Subcutaneous adipose tissue (tissue), 4 donors: ENCODE measurements around the gene CHST1. TPM values are rescaled to one million over a fixed set of nuclear protein-coding genes. Genes with fewer than 3 reads are reported as not detected.

Experiments used
- total RNA-seq, 4 donors: library from RNA; depleted of rRNA; stranded (reverse); fragments of >200 nt; gene quantifications; one replicate each; pipeline ENCODE4 v1.1.0, GENCODE V29; 2016
- TF ChIP-seq, protein P1 (sequence below): fragments of 450-650 bp; IDR thresholded peaks from one replicate; pipeline ENCODE4 v1.5.1; 2016; ENCODE audit warnings: low read depth, mild to moderate bottlenecking, control low read depth, antibody characterized with exemption, moderate library complexity

Gene CHST1
- total RNA-seq, 4 donors from 2014 or later: 0.98 to 2.2 (median 1.2) TPM

DNA sequence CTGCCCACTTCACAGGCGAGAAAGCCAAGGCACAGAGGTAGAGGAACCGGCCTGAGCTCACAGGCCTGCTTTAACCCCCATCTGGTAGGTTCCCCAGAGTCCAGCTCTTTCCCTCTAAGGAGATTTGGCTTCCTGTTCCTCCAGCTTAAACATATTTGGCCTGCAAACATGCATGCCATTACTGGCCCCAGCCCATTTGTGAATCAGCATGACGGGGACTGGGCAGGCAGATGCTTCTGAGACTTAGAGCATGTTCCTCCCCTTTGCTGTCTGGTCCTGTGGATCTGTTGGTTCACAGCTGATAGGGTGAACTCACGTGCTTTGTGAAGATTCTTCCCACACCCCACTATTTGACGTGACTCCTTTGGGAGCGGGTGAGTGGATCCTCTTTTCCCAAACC, 12.6 kb downstream of the CHST1 start:
- TF ChIP-seq, protein P1, sequence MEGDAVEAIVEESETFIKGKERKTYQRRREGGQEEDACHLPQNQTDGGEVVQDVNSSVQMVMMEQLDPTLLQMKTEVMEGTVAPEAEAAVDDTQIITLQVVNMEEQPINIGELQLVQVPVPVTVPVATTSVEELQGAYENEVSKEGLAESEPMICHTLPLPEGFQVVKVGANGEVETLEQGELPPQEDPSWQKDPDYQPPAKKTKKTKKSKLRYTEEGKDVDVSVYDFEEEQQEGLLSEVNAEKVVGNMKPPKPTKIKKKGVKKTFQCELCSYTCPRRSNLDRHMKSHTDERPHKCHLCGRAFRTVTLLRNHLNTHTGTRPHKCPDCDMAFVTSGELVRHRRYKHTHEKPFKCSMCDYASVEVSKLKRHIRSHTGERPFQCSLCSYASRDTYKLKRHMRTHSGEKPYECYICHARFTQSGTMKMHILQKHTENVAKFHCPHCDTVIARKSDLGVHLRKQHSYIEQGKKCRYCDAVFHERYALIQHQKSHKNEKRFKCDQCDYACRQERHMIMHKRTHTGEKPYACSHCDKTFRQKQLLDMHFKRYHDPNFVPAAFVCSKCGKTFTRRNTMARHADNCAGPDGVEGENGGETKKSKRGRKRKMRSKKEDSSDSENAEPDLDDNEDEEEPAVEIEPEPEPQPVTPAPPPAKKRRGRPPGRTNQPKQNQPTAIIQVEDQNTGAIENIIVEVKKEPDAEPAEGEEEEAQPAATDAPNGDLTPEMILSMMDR: no peak

DNA sequence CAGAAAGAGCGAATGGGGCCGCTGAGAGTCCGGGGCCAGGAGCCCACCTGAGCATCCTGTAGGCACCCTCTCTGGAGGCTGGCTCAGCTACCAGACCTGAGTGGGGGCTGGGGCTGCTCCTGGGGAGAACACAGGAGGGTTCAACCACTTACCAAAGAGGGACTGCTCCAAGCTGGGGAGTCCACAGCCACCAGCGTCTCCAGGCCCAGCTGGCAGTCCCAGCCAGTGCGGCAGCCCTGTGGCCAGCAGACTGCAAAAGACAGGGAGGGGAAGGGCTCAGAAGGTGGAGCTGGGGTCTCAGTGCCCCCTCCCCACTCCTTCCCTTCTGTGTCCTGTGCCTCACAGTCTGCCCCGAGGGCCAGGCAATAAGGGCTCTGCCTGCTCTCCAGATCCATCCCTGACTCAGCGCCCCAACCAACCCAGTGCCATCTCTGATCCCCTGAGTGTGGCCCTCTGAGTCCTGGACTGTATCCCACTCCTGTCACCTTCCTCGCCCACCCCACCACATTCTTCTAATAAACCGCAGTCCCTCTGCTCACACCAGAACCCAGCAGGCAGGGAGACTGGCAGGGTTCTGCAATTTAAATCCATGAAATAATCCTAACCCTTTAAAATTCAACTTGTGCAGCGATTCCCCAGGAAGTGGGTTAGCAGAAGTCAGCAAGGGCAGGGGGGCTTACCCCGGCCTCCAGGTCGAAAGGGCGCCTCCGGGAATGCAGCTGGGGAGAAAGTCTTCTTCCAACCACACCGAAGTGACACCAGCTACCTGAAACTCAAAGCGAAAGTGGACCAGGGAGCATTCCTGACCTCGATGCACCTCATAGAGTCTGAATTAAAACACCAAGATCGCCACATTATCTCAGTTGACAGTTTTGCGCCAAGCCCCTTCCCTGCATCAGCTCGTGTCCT, 13.3 kb downstream of the CHST1 start:
- TF ChIP-seq, protein P1: no peak

DNA sequence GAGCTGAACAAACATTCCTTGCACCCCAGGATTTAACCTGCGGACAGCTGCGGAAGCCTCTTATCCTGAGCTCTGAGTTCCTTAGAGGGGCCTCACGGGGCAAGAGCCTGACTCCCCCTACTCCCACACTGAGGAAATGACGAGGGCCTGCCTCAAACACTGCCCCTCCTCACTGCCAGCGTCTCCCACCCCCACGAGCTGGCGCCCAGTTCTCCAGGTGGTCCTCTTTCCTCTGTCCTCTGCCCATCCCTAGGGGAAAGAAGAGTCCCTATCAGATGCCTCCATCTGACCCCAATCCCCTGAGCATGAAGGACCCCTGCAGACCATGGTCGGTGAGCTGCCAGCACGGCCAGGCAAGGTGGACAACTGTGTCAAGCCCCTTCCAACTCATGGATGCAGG, 14.3 kb downstream of the CHST1 start:
- TF ChIP-seq, protein P1: no peak

DNA sequence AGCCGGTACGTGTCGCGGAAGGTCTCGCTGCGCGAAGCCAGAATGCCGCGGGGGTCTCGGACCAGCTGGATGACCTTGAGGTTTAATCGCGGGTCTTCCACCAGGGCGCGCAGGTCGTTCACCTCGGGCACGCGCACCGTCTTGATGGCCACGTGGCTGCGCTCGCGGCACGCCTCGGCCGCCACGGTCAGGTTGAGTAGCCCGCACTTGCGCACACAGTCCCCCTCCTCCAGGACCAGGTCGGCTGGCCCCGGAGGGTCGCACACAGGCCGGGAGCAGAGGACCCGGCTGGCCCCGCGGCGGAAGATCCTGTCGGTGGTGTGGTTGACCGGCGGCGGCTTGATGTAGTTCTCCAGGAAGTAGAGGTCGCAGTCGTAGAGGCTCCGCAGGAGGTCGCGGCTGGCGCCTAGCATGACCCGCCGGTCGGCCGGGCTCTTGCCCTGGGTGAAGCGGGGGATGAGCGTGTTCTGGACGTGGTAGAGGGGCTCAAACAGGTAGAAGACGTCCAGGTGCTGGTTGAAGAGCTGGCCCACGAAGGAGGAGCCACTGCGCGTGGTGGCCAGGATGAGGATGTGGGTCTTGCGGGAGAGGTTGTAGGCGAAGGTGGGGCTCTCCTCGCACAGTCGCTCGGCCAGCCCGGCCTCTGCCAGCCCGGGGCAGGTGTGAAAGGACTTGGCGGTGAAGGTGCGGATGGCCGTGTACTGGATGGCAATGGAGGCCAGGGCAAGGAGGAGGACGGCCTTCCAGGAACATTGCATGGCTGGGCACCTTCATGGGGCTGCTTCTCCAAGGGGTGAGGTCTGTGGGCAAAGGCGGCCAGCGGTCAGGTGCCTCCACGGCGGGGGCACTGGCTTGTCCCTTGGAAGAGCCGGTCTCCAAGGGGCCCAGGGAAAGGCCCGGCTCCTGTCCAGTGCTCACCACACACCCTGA, 15.0 kb downstream of the CHST1 start:
- TF ChIP-seq, protein P1: no peak

DNA sequence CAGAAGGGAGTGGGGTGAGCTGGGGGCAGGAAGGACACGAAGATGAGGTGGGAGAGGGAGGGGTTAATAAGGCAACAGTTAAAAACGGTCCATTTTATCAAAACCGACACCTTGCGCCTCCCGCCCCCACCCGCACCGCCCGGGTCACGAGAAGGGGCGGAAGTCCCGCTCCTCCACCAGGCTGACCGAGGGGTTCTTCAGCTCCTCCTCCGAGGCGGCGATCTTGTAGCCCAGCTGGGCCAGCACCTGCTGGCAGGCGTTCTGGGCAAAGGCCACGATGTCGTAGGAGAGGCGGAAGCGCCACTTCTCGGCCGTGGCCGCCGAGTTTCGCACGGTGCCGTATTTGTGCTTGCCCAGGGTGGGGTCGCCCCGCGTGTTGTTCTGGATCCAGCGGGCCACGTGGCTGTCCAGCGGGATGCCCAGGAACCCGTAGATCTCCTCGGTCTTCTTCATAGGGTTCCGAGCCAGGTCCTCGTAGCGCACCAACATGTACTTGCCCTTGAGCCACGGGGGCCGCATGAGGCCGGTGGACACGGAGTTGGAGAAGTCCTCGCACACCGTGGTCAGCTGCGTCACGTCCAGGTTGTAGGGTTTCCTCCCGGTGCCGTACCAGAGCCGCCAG, 15.8 kb downstream of the CHST1 start:
- TF ChIP-seq, protein P1: no peak

DNA sequence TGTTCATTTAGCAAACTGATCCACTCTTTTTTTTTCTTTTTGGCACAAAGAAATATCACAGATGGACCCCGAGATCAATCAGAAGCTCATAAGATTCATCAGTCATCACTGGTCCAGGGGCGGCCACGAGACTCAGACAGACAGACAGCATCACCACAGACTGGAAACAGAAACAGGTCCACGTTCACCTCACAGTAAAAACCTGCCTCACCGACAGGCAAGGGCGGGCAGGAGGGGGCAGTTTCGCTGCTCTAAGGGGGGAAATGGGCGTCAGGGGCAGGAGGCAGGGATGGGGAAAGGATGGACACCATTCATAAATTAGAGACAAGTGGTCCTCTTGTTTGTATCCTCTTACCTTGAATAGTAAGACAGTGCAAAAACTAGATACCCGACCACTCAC, 16.5 kb downstream of the CHST1 start:
- TF ChIP-seq, protein P1: no peak
